Measurements from ENCODE around the gene OR2H2. TPM values are rescaled to one million over a fixed set of nuclear protein-coding genes. Genes with fewer than 3 reads are reported as not detected.
A peak's percentile ranks its signal among the peaks of the same experiment; 100 is the strongest.

OR2H2 gene
- total RNA-seq: not detected

DNA sequence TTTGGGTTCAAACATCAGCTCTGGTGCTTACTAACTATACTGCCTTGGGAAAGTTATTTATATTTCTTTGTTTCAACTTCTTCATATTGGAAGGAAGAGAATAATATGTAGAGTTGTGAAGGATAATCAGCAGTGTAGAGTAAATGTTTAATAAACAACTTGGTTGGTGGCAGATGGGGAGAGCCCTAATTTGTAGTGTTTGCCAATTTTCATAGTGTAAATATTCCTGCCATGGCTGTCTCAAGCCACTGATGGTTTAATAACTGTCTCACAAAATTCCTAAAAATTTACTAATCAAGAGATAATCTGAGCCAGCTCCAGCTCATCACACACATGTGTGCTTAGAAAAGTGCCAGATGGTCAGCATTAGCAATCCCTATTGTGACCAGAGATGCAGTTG lies at the start of gene OR2H2:
TSS of gene OR2H2 (plus strand) at position 301 of the 400 bp plus-strand sequence. CDS start 2,824 bp downstream, outside the sequence.
- DNase-seq (ENCODE audit: low spot score) (no peak), ATAC-seq (ENCODE audit: insufficient number of reproducible peaks, low FRiP score, low read depth) (no peak)
- Histone ChIP-seq H3K4me1 (ENCODE audit: control insufficient read depth in 1 of 2, low read depth in 2 of 2) (no peaks in the 10 kb centered on the region), H3K27me3 (replicated peaks; ENCODE audit: insufficient read depth) (no peaks in the 10 kb centered on the region), H3K4me3 (no peak within 1 kb of the TSS), H3K36me3 (no peaks in the 10 kb centered on the region), H3K9me3 (no peaks in the 10 kb centered on the region), H3K27ac (no peak within 1 kb of the TSS)
- TF ChIP-seq, protein P1, sequence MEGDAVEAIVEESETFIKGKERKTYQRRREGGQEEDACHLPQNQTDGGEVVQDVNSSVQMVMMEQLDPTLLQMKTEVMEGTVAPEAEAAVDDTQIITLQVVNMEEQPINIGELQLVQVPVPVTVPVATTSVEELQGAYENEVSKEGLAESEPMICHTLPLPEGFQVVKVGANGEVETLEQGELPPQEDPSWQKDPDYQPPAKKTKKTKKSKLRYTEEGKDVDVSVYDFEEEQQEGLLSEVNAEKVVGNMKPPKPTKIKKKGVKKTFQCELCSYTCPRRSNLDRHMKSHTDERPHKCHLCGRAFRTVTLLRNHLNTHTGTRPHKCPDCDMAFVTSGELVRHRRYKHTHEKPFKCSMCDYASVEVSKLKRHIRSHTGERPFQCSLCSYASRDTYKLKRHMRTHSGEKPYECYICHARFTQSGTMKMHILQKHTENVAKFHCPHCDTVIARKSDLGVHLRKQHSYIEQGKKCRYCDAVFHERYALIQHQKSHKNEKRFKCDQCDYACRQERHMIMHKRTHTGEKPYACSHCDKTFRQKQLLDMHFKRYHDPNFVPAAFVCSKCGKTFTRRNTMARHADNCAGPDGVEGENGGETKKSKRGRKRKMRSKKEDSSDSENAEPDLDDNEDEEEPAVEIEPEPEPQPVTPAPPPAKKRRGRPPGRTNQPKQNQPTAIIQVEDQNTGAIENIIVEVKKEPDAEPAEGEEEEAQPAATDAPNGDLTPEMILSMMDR (IDR thresholded peaks at IDR 0.05): no peak

DNA sequence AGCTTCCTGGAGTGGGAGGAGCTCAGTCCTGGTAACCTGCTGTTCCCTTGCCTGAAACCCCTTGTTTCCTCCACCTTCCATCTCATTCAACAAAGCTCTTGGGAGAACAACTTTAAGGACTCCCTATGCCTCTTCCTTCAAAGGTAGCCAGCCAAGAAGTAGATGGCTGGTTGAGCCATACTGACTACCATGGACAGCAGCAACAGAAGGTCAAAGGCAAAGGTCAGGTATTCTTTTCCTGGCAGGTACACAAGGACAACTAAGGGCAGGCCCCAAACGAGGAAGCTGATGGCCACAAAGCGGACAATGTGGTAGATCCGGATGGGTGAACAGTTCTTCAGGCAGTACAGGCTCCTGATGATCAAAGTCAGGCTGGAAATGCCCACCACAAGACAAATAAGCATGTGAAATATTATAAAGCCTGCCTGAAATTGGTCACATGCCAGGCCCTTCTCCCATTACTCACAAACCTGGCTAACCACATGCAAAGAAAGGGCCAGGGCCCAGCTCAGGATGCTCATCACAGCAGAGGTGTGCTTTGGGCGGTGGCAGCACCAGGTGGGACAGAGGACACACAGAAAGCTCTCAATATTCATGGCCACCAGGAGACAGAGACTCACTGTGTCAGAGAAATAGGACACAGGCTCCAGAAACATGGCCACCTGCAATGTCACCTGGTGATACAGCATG lies 47.1 kb upstream of the OR2H2 start:
- Histone ChIP-seq H3K27ac (no peak overlapping the region), H3K4me3 (no peak overlapping the region), H3K36me3 (no peaks in the 10 kb centered on the region), H3K27me3 (replicated peaks; ENCODE audit: insufficient read depth) (no peaks in the 10 kb centered on the region), H3K4me1 (ENCODE audit: control insufficient read depth in 1 of 2, low read depth in 2 of 2) (no peaks in the 10 kb centered on the region), H3K9me3 (no peaks in the 10 kb centered on the region)
- no peak for ATAC-seq (ENCODE audit: insufficient number of reproducible peaks, low FRiP score, low read depth)
- no peak for DNase-seq (ENCODE audit: low spot score)
- TF ChIP-seq, protein P1 (IDR thresholded peaks at IDR 0.05): no peak

DNA sequence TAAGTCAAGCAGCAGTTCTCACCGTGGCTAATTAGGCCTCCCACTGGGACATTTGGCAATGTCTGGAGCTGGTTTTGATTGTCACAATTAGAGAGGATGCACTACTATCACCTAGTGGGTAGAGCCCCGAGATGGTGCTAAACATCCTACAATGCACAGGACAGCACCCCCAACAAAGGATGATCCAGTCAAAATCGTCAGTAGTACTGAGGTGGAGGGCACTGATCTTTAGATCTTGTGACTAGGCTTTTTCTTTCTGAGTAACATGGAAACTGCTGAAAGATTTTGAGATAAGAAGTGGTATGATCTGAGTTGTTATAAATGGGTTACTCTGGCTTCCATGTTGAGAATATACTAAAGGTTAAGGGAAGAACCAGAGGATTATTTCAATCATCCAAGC lies 37.3 kb upstream of the OR2H2 start:
- Histone ChIP-seq H3K4me3 (no peak overlapping the region), H3K36me3 (no peaks in the 10 kb centered on the region), H3K9me3 (no peaks in the 10 kb centered on the region), H3K27ac (no peak overlapping the region), H3K27me3 (replicated peaks; ENCODE audit: insufficient read depth) (no peaks in the 10 kb centered on the region), H3K4me1 (ENCODE audit: control insufficient read depth in 1 of 2, low read depth in 2 of 2) (peaks cover 0 to under 1% of the 10 kb centered on the region in 2 donors)
- TF ChIP-seq, protein P1 (IDR thresholded peaks at IDR 0.05): no peak
- DNase-seq (ENCODE audit: low spot score): no peak
- no peak for ATAC-seq (ENCODE audit: insufficient number of reproducible peaks, low FRiP score, low read depth)

DNA sequence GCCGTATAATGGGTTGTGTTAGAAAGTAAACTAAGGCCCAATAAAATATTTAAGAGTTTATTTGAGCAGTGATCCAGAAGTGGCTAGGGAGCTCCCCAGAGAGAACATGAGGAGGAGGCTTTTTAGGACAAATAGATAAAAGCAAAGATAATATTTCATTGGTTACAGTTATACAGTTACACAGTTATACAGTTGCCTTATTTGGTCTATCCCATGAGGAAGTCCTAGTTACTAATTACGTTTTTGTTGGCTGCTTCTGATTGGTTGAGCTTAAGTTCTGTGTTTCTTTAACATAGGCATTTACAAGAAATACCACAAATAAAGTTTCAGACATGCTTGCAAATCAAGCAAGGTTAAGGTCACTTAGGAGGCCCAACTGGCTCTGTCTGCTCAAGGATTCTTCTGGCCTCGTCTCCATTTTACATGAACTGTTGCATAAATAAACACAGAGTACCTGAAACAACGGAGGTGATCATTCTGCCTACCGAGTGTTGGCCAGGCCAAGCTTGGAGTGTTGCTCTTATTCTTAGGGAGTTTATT lies 32.3 kb upstream of the OR2H2 start:
- H3K9me3 ChIP-seq: no peaks in the 10 kb centered on the region
- no peak overlapping the region for H3K27ac ChIP-seq
- H3K4me1 ChIP-seq (ENCODE audit: control insufficient read depth in 1 of 2, low read depth in 2 of 2): peaks cover 11 to 15% of the 10 kb centered on the region in 2 donors
- H3K27me3 ChIP-seq (replicated peaks; ENCODE audit: insufficient read depth): peaks cover 6% of the 10 kb centered on the region
- no peak for ATAC-seq (ENCODE audit: insufficient number of reproducible peaks, low FRiP score, low read depth)
- no peaks in the 10 kb centered on the region for H3K36me3 ChIP-seq
- H3K4me3 ChIP-seq: peak overlapping the region; percentile 67
- TF ChIP-seq, protein P1 (IDR thresholded peaks at IDR 0.05): no peak
- no peak for DNase-seq (ENCODE audit: low spot score)

- Histone ChIP-seq H3K9me3 (no peaks in the 10 kb centered on the region), H3K27ac (no peak overlapping the region), H3K27me3 (replicated peaks; ENCODE audit: insufficient read depth) (peaks cover 6% of the 10 kb centered on the region), H3K4me1 (ENCODE audit: control insufficient read depth in 1 of 2, low read depth in 2 of 2) (peaks cover 11 to 15% of the 10 kb centered on the region in 2 donors), H3K4me3 (peak overlapping the region; percentile 67), H3K36me3 (no peaks in the 10 kb centered on the region)
- DNase-seq (ENCODE audit: low spot score): peak; percentile 8
- ATAC-seq (ENCODE audit: insufficient number of reproducible peaks, low FRiP score, low read depth): no peak
- TF ChIP-seq, protein P1 (IDR thresholded peaks at IDR 0.05): no peak
Measured at GRCh38 chr6:29553268-29554057, 31.5 kb upstream of the OR2H2 start.
